Loucy (cell line): Measurements from ENCODE around the gene GAK.

ENCODE experiments used
- CTCF ChIP-seq: fragments of 200-600 bp; sonication (generic); conservative IDR thresholded peaks from 2 replicates; pipeline ENCODE4 v1.5.1; 2014; ENCODE audit warnings: mild to moderate bottlenecking, antibody characterized with exemption, low read length
- EZH2phosphoT487 ChIP-seq: fragments of 200-600 bp; IDR thresholded peaks from 2 replicates; pipeline ENCODE4 v1.6.1; 2018; ENCODE audit warnings: antibody characterized with exemption, mild to moderate bottlenecking, moderate library complexity, borderline replicate concordance

DNA sequence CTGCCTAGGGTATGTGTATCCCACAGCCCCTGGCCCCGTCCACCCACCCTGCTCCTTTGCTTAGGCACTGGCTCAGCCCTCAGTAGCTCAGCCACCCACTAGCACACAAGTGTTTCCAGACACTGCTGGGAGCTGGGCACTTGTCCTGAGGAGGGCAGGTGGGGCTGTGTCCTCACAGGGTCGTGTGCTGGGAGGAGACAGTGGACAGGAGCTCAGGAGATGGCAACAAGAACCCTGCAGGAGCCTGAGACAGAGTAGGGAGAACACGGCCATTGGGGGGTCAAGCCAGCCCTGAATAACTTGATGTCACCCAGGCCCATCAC, 100.7 kb downstream of the GAK start:
- TF ChIP-seq CTCF = no peak
- no peak for TF ChIP-seq EZH2phosphoT487
